ENCODE results near the gene MXI1. TPM values are rescaled to one million over a fixed set of nuclear protein-coding genes. Genes with fewer than 3 reads are reported as not detected.

Gene MXI1
- total and polyA plus RNA-seq, 3 donors from 2014 or later: 42.1 to 69.1 (median 66.8) TPM

Other genes with a start within 250 kb of the MXI1 start
- gene ADD3, start 199.6 kb upstream of the MXI1 start, total RNA-seq: 100 to 1,000 TPM; 240 to 394 TPM
- gene ADD3, start 199.6 kb upstream of the MXI1 start, polyA plus RNA-seq (ENCODE audit: insufficient read depth, low read depth, low replicate concordance): 155 TPM
- 10 to 100 TPM; 16.4 to 20.9 TPM for gene SMNDC1, start 97.3 kb downstream of the MXI1 start, total RNA-seq
- gene SMNDC1, start 97.3 kb downstream of the MXI1 start, polyA plus RNA-seq (ENCODE audit: insufficient read depth, low read depth, low replicate concordance): 33.2 TPM